Measurements from ENCODE around the gene MN1. TPM values are rescaled to one million over a fixed set of nuclear protein-coding genes. Genes with fewer than 3 reads are reported as not detected.

Gene MN1
- total RNA-seq, 3 donors from 2014 or later, result 2.0 to 4.7 (median 3.2) TPM

- H3K4me3 ChIP-seq, result no peak overlapping the region
- no peaks in the 10 kb centered on the region for H3K36me3 ChIP-seq
- H3K27me3 ChIP-seq, result no peaks in the 10 kb centered on the region
- TF ChIP-seq POLR2AphosphoS5 (IDR thresholded peaks at IDR 0.05) (no peak), POLR2A (IDR thresholded peaks at IDR 0.05) (no peak), CTCF (IDR thresholded peaks at IDR 0.05) (no peak)
- intact Hi-C loops (cut with DNase I; ENCODE audit: low total_unique reads), result no loop called here
- H3K27ac ChIP-seq, result no peak overlapping the region
- no peak for DNase-seq (ENCODE audit: low spot score in 2 of 2)
- no peaks in the 10 kb centered on the region for H3K9me3 ChIP-seq
- H3K4me1 ChIP-seq, result no peaks in the 10 kb centered on the region
Measured at GRCh38 chr22:27730641-27731433, 70.7 kb downstream of the MN1 start.

- H3K4me3 ChIP-seq, result no peak overlapping the region
- intact Hi-C loops (cut with DNase I; ENCODE audit: low total_unique reads), result no loop called here
- no peak for DNase-seq (ENCODE audit: low spot score in 2 of 2)
Measured at GRCh38 chr22:27729246-27729645, 72.3 kb downstream of the MN1 start.

GRCh38 chr22:27727673-27728451 is 73.7 kb downstream of the MN1 start:
- H3K4me1 ChIP-seq, result no peaks in the 10 kb centered on the region
- no peak overlapping the region for H3K4me3 ChIP-seq
- no peaks in the 10 kb centered on the region for H3K27me3 ChIP-seq
- H3K27ac ChIP-seq, result no peak overlapping the region
- no peak for DNase-seq (ENCODE audit: low spot score in 2 of 2)
- H3K9me3 ChIP-seq, result no peaks in the 10 kb centered on the region
- no peak for TF ChIP-seq CTCF (IDR thresholded peaks at IDR 0.05)
- no peak for TF ChIP-seq POLR2A (IDR thresholded peaks at IDR 0.05)
- TF ChIP-seq POLR2AphosphoS5 (IDR thresholded peaks at IDR 0.05), result no peak
- H3K36me3 ChIP-seq, result no peaks in the 10 kb centered on the region
- intact Hi-C loops (cut with DNase I; ENCODE audit: low total_unique reads), result no loop called here

More at GRCh38 chr22:27729246-27729645, 72.3 kb downstream of the MN1 start:
- Histone ChIP-seq H3K36me3 (no peaks in the 10 kb centered on the region), H3K9me3 (no peaks in the 10 kb centered on the region), H3K27ac (no peak overlapping the region), H3K4me1 (no peaks in the 10 kb centered on the region), H3K27me3 (no peaks in the 10 kb centered on the region)
- TF ChIP-seq POLR2AphosphoS5 (IDR thresholded peaks at IDR 0.05) (no peak), POLR2A (IDR thresholded peaks at IDR 0.05) (no peak), CTCF (IDR thresholded peaks at IDR 0.05) (no peak)

- H3K27ac ChIP-seq, result peak overlapping the region in 1 of 2 donors; percentile 66
- intact Hi-C loops (cut with DNase I; ENCODE audit: low total_unique reads), result no loop called here
Measured at GRCh38 chr22:27726686-27727449, 74.7 kb downstream of the MN1 start.

More at GRCh38 chr22:27726686-27727449, 74.7 kb downstream of the MN1 start:
- TF ChIP-seq POLR2AphosphoS5 (IDR thresholded peaks at IDR 0.05), result no peak
- TF ChIP-seq POLR2A (IDR thresholded peaks at IDR 0.05), result no peak
- TF ChIP-seq CTCF (IDR thresholded peaks at IDR 0.05), result no peak
- H3K4me1 ChIP-seq, result no peaks in the 10 kb centered on the region
- no peaks in the 10 kb centered on the region for H3K36me3 ChIP-seq
- DNase-seq (ENCODE audit: low spot score in 2 of 2), result no peak
- no peaks in the 10 kb centered on the region for H3K27me3 ChIP-seq
- no peaks in the 10 kb centered on the region for H3K9me3 ChIP-seq
- no peak overlapping the region for H3K4me3 ChIP-seq

Measured in breast epithelium (tissue), 4 donors.